Peyer's patch (tissue), 4 donors: ENCODE measurements around the gene CD164L2.

ENCODE experiments used
- CTCF ChIP-seq, 6 experiments: fragments of 450-650 bp in 4 of 6; fragments of 200-600 bp in 2 of 6; sonication (generic) in 1 of 6; IDR thresholded peaks; one replicate each; pipeline ENCODE4 v1.5.1; 2017 to 2019; ENCODE audit warnings: antibody characterized with exemption in 6 of 6, mild to moderate bottlenecking in 3 of 6, moderate library complexity in 1 of 6
- POLR2A ChIP-seq, 2 donors: fragments of 450-650 bp; IDR thresholded peaks; one replicate each; pipeline ENCODE4 v1.5.1; 2017; ENCODE audit warnings: antibody characterized with exemption in 2 of 2, mild to moderate bottlenecking in 2 of 2, moderate library complexity in 2 of 2

GRCh38 chr1:27343639-27344025 is 39.5 kb downstream of the CD164L2 start:
- TF ChIP-seq CTCF (IDR thresholded peaks at IDR 0.05): no peak
- TF ChIP-seq POLR2A (IDR thresholded peaks at IDR 0.05): no peak
